Glomerular endothelial cell (primary cell): ENCODE data around the gene ZBTB21. TPM values are rescaled to one million over a fixed set of nuclear protein-coding genes. Genes with fewer than 3 reads are reported as not detected.
"Not testable (repeated sequence)": the region's sequence is repeated elsewhere in the genome, so short reads cannot be mapped to it uniquely, and the experiment has no call there.

Source experiments
- DNase-seq: peaks from one replicate; pipeline ENCODE4 v3.0.0-alpha.2; 2011; ENCODE audit warnings: low read depth, low spot score; ENCODE audit errors: extremely low read depth
- total RNA-seq: library from RNA; depleted of rRNA; stranded (reverse); fragments of >200 nt; gene quantifications from 2 replicates; pipeline ENCODE4 v1.2.3, GENCODE V29; 2015

ZBTB21 gene
- total RNA-seq, 1 donor from 2014 or later: 8.8 TPM

DNA sequence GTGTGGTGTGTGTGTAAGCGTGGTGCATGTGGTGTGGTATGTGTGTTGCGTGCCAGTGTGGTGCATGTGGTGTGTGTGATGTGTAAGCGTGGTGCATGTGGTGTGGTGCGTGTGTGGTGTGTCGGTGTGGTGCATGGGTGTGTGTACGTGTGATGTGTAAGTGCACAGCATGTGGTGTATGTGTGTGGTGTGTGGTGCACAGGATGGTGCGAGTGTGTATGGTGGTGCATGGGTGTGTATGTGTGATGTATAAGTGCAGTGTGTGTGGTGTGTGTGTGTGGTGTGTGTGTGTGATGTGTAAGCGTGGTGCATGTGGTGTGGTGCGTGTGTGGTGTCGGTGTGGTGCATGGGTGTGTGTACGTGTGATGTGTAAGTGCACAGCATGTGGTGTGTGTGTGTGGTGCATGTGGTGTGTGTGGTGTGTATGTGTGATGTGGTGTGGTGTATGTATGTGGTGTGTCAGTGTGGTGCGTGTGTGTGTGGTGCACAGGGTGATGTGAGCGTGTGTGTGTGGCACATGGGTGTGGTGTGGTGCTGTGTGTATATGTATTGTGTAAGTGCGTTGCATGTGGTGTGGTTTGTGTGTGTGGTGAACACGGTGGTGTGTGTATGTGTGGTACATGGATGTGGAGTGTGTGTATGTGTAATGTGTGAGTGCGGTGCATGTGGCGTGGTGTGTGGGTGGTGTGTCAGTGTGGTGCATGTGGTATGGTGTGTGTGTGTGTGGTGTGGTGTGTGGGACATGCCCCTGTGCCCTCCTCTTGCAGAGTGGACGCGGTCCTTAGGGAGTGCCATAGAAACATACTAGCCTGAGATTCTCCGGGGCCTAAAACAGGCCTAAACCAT is 55.3 kb downstream of the ZBTB21 start:
- no peak for DNase-seq

DNA sequence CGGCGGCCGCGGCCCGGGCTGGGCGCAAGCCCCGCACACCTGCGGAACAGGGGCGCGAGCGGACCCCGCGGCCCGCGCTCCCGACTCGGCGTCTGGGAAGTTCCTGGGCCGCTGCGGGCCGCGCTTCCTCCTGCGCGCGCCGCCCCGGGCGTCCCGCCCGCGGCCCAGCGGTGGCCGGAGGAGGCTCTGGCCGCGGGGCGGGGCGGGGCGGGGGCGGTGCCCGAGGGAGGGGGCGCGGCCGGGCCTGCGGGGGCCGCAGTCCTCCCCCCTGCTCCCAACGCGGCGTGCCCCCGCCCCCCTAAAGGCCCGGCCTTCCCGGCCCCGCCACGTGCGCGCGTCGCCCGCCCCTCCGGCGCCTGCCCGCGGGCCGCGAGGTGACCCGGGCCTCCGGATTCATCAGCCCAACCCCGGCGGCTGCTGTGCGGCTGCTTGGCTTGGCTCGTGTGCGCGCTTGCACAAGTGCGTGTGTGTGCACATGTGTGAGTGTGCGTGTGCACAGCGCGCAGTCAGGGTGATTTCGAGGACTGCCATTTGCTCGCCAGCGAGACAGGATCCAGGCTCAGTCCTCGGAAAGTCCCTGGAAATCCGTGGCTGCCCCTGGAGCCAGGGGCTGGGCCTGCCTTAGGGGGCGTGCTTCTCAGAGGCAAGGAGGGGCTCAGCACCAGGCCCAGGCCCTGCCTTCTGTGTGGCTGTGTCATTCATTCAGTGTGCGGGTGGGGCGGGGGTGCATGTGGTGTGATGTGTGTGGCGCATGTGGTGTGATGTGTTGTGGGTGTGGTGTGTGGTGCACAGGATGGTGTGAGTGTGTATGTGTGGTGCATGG is 56.1 kb downstream of the ZBTB21 start, which contains the start of gene C2CD2:
TSS of gene C2CD2 (minus strand) at position 188 of the 823 bp plus-strand sequence. CDS start 370 bp downstream, outside the sequence.
- DNase-seq: no peak

- DNase-seq: no peak
Measured at GRCh38 chr21:41953249-41953830, 56.8 kb downstream of the ZBTB21 start.

- no peak for DNase-seq
Measured at GRCh38 chr21:41952568-41953248, 57.5 kb downstream of the ZBTB21 start.

- DNase-seq: no peak
Measured at GRCh38 chr21:41951876-41952567, 58.1 kb downstream of the ZBTB21 start.

- DNase-seq: no peak
Measured at GRCh38 chr21:41950941-41951351, 59.2 kb downstream of the ZBTB21 start.

DNA sequence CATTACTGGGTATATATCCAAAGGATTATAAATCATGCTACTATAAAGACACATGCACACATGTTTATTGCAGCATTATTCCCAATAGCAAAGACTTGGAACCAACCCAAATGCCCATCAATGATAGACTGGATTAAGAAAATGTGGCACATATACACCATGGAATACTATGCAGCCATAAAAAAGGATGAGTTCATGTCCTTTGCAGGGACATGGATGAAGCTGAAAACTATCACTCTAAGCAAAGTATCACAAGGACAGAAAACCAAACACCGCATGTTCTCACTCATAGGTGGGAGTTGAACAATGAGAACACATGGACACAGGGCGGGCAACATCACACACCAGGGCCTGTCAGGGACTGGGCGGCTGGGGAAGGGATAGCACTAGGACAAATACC is 60.5 kb downstream of the ZBTB21 start:
- not testable (repeated sequence) for DNase-seq

- DNase-seq: no peak
Measured at GRCh38 chr21:41948901-41949300, 61.3 kb downstream of the ZBTB21 start.

DNA sequence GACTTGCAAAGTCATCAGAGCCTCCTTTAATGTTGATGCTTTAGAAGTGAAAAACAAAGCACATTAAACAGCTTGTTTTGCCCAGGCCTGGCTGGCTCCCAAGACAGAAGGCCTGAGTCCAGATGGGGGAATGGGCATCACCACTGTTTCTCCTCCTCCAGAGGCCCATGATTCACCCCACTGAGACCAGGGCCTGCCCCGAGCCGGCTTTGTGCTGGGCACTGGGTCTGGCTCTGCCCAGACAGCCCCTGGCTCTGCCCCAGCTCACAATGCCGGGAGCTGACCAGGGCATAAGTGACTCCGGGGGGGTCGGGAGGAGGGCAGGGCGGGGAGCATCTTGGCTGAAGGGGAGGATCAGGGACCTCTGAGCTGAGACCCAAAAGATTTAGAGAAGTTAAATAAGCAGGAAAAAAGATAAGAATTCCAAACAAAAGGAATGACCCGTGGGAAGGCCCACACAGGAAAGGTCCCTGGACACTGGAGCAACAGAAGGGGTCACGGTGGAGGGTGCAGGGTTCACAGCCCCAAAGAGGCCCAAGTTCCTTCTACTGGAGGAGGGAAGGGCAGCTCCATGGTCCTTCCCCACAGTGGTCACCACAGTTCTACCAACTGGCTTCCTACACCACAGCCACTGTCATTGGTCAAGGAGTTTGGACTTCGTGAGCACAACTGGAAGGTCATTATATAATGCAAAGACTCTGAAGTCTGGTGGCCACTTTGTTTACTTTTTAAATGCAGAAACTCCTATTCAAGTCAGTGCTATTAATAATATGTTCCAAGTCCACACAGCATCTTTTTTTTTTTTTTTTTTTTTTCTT is 61.9 kb downstream of the ZBTB21 start:
- DNase-seq: no peak

GRCh38 chr21:41945982-41946381 is 64.2 kb downstream of the ZBTB21 start:
- no peak for DNase-seq

DNA sequence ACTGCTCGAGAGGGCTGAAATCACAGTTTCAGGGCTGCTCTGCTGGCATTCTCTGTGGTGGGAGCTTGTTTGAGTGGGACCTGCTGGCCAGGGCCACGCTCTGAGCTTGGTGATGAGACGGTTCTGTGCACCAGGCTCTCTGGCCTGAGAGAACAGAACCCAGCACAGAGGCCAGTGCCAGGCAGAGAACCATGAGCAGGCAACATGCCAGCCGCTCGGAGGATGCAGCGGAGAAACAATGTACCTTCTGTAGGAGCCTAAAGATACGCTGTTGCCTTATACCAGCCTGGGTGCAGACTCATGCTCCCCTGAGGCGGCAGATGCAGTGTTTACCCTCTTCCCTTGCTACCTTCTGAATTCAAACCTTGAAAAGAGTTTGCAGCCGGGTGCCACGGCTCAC is 66.3 kb downstream of the ZBTB21 start:
- no peak for DNase-seq

- DNase-seq: no peak
Measured at GRCh38 chr21:41942457-41942856, 67.7 kb downstream of the ZBTB21 start.

- DNase-seq: no peak
Measured at GRCh38 chr21:41941941-41942340, 68.2 kb downstream of the ZBTB21 start.

DNA sequence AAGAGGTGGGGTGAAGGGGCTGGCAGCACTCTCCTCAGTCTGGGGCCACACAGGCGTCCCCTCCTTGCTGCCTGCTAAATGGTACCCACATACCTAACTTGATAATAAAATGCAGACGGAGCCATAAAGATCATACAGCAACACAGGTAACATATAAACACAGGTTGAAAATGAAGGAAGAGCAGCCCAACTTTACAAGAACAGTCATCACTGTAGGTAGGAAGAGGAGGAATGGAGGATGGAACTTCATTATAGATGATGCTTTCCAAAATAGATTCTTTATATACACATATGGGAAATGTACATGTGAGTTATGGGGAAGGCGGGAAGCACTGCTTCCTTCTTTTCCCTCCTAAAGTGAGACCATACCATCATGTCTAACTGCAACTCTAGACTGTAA is 69.7 kb downstream of the ZBTB21 start:
- no peak for DNase-seq

- no peak for DNase-seq
Measured at GRCh38 chr21:41939391-41939790, 70.8 kb downstream of the ZBTB21 start.
